ENCODE results near the gene METRNL.

GRCh38 chr17:83089328-83090132 is 10.1 kb downstream of the METRNL start:
- no peak for TF ChIP-seq CTCF (conservative IDR thresholded peaks at IDR 0.05; ENCODE audit: low read depth, low read length)
- TF ChIP-seq EZH2phosphoT487 (IDR thresholded peaks at IDR 0.05; ENCODE audit: borderline replicate concordance, low read length) = no peak
- TF ChIP-seq EZH2 (IDR thresholded peaks at IDR 0.05; ENCODE audit: low read length, unreplicated experiment) = no peak

Measured in PC-3 (cell line).